HepG2 (cell line): ENCODE measurements around the gene ARHGAP19. TPM values are rescaled to one million over a fixed set of nuclear protein-coding genes. Genes with fewer than 3 reads are reported as not detected.
A peak's percentile ranks its signal among the peaks of the same experiment; 100 is the strongest.

Experiments
- AKAP8 ChIP-seq: sonication (generic); formaldehyde crosslinking; IDR thresholded peaks from 2 replicates; pipeline ENCODE4 v1.5.1; 2020; ENCODE audit warnings: mild to moderate bottlenecking, missing genetic modification reagents
- ATF5 ChIP-seq: sonication (generic); formaldehyde crosslinking; IDR thresholded peaks from 2 replicates; pipeline ENCODE4 v1.4.0; 2020; ENCODE audit warnings: mild to moderate bottlenecking, low read depth, missing genetic modification reagents
- PAF1 ChIP-seq: IDR thresholded peaks from 2 replicates; pipeline ENCODE4 v1.6.1; 2016; ENCODE audit warnings: missing genetic modification reagents, missing compliant biosample characterization
- TAF15 ChIP-seq: fragments of 200-400 bp; formaldehyde crosslinking; IDR thresholded peaks from one replicate; pipeline ENCODE4 v1.6.1; 2018; ENCODE audit warnings: mild to moderate bottlenecking, low read depth, low read length; ENCODE audit not compliant: poor library complexity, severe bottlenecking
- TARDBP ChIP-seq: sonication (generic); formaldehyde crosslinking; IDR thresholded peaks from 2 replicates; pipeline ENCODE4 v1.8.0; 2022; ENCODE audit warnings: mild to moderate bottlenecking, missing genetic modification reagents
- TFAP4 ChIP-seq: sonication (generic); IDR thresholded peaks from 2 replicates; pipeline ENCODE4 v1.6.1; 2016; ENCODE audit warnings: low read depth, borderline replicate concordance
- ZBTB34 ChIP-seq: sonication (generic); formaldehyde crosslinking; IDR thresholded peaks from 2 replicates; pipeline ENCODE4 v1.8.0; 2022; ENCODE audit warnings: mild to moderate bottlenecking, missing genetic modification reagents
- ZNF142 ChIP-seq: sonication (generic); formaldehyde crosslinking; IDR thresholded peaks from 2 replicates; pipeline ENCODE4 v1.4.0; 2020; ENCODE audit warnings: missing genetic modification reagents
- ZNF781 ChIP-seq: sonication (generic); formaldehyde crosslinking; IDR thresholded peaks from 2 replicates; pipeline ENCODE4 v1.5.1; 2020; ENCODE audit warnings: borderline replicate concordance, mild to moderate bottlenecking, missing genetic modification reagents; ENCODE audit errors: not compliant biosample characterization
- polyA plus RNA-seq, 8 experiments: library from polyadenylated mRNA; depleted of rRNA in 3 of 8; stranded (reverse) in 7 of 8; unstranded in 1 of 8; fragments of >200 nt; fragmentation: Illumina TruSeq in 4 of 8; extraction: Trizol in 4 of 8; gene quantifications; 2 replicates each; pipeline versions ENCODE4 v1.2.1 to v1.2.3, GENCODE V29; 2011 to 2016; ENCODE audit warnings: low read depth in 4 of 8, missing spikeins in 1 of 8, mixed read lengths in 1 of 8; ENCODE audit not compliant: insufficient read depth in 1 of 8
- total RNA-seq, 5 experiments: library from RNA; depleted of rRNA; stranded (reverse); fragments of >200 nt; fragmentation: Illumina TruSeq; extraction: Trizol; gene quantifications; 2 replicates each; pipeline ENCODE4 v1.2.3, GENCODE V29; 2016; ENCODE audit warnings: low read depth in 1 of 5
- TF ChIP-seq, protein P1 (sequence below): sonication (generic); formaldehyde crosslinking; IDR thresholded peaks from 2 replicates; pipeline ENCODE4 v1.4.0; 2020; ENCODE audit warnings: missing genetic modification reagents, borderline replicate concordance
- TF ChIP-seq, protein P2 (sequence below): sonication (generic); formaldehyde crosslinking; IDR thresholded peaks from 2 replicates; pipeline ENCODE4 v1.5.0; 2020; ENCODE audit warnings: mild to moderate bottlenecking, missing genetic modification reagents

Gene ARHGAP19
- total and polyA plus RNA-seq, 2 of the 13 experiments (the other 11 are each of a cell fraction or from before 2014, with no cell fraction given), result 7.6 to 10.0 TPM

DNA sequence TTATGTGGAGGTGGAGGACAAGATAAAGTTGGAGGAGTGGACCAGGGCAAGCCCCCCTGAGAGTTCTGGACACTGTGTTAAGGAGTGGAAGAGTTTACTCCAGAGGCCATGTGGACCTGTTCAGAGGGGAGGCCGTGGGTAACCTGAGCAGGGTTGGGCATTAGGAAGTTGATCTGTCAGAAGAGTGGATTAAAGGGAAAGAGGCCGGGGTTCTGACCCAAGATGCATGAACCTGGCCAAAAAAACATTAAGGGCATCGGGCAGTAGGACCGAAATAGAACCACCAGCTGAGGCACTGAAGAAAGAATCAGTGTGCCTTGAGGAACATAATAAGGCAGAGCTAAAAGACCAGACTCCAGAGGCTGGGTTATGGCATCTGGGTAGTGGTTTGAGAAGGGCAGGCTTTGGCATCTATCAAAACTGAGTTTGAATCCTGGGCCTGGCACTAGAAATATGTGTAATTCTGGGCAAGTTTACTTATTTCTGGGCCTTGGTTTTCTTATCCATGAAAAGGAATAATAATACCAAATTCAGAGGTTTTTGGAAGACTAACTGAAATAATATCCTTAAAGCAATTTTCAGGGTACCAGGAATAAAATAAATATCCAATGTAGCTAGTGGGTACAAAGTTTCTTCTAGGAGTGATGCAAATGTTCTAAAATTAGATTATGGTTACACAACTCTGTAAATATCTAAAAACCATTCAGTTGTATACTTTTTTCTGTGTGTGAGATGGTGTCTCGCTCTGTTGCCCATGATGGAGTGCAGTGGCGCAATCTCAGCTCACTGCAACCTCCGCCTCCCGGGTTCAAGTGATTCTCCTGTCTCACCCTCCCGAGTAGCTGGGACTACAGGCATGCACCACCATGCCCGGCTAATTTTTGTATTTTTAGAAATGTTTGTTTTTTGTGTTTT, 15.7 kb upstream of the ARHGAP19 start (continued):
- TF ChIP-seq ZNF142, result no peak
- TF ChIP-seq ZNF781 (CRISPR knock-in tag), result no peak
- TF ChIP-seq ATF5, result no peak
- TF ChIP-seq AKAP8 (CRISPR knock-in tag), result no peak
- no peak for TF ChIP-seq TFAP4
- no peak for TF ChIP-seq ZBTB34
- no peak for TF ChIP-seq PAF1 (CRISPR knock-in tag)
- TF ChIP-seq, protein P1, sequence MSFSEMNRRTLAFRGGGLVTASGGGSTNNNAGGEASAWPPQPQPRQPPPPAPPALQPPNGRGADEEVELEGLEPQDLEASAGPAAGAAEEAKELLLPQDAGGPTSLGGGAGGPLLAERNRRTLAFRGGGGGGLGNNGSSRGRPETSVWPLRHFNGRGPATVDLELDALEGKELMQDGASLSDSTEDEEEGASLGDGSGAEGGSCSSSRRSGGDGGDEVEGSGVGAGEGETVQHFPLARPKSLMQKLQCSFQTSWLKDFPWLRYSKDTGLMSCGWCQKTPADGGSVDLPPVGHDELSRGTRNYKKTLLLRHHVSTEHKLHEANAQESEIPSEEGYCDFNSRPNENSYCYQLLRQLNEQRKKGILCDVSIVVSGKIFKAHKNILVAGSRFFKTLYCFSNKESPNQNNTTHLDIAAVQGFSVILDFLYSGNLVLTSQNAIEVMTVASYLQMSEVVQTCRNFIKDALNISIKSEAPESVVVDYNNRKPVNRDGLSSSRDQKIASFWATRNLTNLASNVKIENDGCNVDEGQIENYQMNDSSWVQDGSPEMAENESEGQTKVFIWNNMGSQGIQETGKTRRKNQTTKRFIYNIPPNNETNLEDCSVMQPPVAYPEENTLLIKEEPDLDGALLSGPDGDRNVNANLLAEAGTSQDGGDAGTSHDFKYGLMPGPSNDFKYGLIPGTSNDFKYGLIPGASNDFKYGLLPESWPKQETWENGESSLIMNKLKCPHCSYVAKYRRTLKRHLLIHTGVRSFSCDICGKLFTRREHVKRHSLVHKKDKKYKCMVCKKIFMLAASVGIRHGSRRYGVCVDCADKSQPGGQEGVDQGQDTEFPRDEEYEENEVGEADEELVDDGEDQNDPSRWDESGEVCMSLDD, result no peak
- TF ChIP-seq TARDBP (CRISPR knock-in tag), result no peak
- TF ChIP-seq, protein P2, sequence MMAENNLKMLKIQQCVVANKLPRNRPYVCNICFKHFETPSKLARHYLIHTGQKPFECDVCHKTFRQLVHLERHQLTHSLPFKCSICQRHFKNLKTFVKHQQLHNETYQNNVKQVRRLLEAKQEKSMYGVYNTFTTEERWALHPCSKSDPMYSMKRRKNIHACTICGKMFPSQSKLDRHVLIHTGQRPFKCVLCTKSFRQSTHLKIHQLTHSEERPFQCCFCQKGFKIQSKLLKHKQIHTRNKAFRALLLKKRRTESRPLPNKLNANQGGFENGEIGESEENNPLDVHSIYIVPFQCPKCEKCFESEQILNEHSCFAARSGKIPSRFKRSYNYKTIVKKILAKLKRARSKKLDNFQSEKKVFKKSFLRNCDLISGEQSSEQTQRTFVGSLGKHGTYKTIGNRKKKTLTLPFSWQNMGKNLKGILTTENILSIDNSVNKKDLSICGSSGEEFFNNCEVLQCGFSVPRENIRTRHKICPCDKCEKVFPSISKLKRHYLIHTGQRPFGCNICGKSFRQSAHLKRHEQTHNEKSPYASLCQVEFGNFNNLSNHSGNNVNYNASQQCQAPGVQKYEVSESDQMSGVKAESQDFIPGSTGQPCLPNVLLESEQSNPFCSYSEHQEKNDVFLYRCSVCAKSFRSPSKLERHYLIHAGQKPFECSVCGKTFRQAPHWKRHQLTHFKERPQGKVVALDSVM, result peak; percentile 21; the same call in 1 of the 2 replicates
- no peak for TF ChIP-seq TAF15
